Gastroesophageal sphincter (tissue), 3 donors: ENCODE data around the gene HRH3.

ENCODE experiments used
- EP300 ChIP-seq: sonication (generic); formaldehyde crosslinking; IDR thresholded peaks from one replicate; pipeline ENCODE4 v1.6.1; 2017; ENCODE audit warnings: antibody characterized with exemption, mild to moderate bottlenecking
- POLR2AphosphoS5 ChIP-seq: sonication (generic); formaldehyde crosslinking; IDR thresholded peaks from one replicate; pipeline ENCODE4 v1.6.1; 2017; ENCODE audit warnings: antibody characterized with exemption
- TF ChIP-seq, protein P1 (sequence below), 4 experiments: fragments of 200-600 bp in 2 of 4; fragments of 450-650 bp in 2 of 4; sonication (generic) in 1 of 4; IDR thresholded peaks; one replicate each; pipeline ENCODE4 v1.5.1; 2017 to 2019; ENCODE audit warnings: antibody characterized with exemption in 4 of 4, mild to moderate bottlenecking in 2 of 4, moderate library complexity in 2 of 4

DNA sequence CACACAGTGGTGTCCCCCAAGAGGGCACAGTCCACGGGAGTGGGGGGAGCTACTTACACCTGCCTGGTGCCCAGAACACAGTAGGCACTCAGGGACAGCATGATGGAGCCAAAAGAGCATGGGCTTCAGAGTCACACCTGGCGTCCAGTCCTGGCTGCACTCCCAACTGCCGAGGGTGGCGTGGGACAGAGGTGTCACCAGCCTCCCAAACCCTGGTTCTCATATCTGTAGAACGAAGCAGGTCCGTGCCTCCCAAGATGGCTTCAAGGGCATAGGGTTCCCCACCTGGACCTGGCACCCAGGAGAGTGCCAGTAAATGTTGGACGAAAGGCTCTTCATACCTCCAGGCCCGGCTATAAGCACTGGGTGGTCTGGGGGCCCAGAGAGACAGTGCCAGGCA, 8.9 kb downstream of the HRH3 start:
- TF ChIP-seq EP300 (no peak), POLR2AphosphoS5 (no peak)
- TF ChIP-seq, protein P1, sequence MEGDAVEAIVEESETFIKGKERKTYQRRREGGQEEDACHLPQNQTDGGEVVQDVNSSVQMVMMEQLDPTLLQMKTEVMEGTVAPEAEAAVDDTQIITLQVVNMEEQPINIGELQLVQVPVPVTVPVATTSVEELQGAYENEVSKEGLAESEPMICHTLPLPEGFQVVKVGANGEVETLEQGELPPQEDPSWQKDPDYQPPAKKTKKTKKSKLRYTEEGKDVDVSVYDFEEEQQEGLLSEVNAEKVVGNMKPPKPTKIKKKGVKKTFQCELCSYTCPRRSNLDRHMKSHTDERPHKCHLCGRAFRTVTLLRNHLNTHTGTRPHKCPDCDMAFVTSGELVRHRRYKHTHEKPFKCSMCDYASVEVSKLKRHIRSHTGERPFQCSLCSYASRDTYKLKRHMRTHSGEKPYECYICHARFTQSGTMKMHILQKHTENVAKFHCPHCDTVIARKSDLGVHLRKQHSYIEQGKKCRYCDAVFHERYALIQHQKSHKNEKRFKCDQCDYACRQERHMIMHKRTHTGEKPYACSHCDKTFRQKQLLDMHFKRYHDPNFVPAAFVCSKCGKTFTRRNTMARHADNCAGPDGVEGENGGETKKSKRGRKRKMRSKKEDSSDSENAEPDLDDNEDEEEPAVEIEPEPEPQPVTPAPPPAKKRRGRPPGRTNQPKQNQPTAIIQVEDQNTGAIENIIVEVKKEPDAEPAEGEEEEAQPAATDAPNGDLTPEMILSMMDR (IDR thresholded peaks at IDR 0.05): no peak
